HepG2 (cell line): ENCODE data around the gene TMEM135. TPM values are rescaled to one million over a fixed set of nuclear protein-coding genes. Genes with fewer than 3 reads are reported as not detected.

Experiments used
- ATAC-seq: fragments of 200-7000 bp; cut with Tn5 transposase; 3 replicates; pipeline ENCODE4 v1.9.1; 2020; ENCODE audit warnings: mild to moderate bottlenecking, moderate library complexity
- BruUV-seq: library from RNA; stranded (reverse); fragments of 400-500 nt; replicated peaks from 2 replicates; lab custom pipeline; 2021; lab: Mats Ljungman, UMichigan
- CTCF ChIA-PET: fragments of 300-600 bp; formaldehyde crosslinking; extraction: SDS; loops from one replicate; lab custom pipeline; 2021; ENCODE audit warnings: low total read pairs, inconsistent platforms, low intra/inter-chr PET ratio; lab: Yijun Ruan, JAX
- POLR2A ChIA-PET: fragments of 350-600 bp; sonication (Branson Sonifier 250); formaldehyde crosslinking; loops from one replicate; lab custom pipeline; 2020; ENCODE audit warnings: antibody characterized with exemption, inconsistent platforms; lab: Yijun Ruan, JAX
- DNase-seq: peaks from one replicate; pipeline ENCODE4 v3.0.0-alpha.2; 2015; ENCODE audit warnings: low spot score
- FAIRE-seq: peaks from 3 replicates; lab custom pipeline; 2011; peaks lifted over from hg19 to GRCh38; lab: Jason Lieb, UNC
- H2AFZ ChIP-seq: one replicate; pipeline ENCODE4 v1.6.1; 2011; ENCODE audit warnings: low read length, inconsistent platforms
- H3K27ac ChIP-seq: fragments of 300-600 bp; 3 replicates; pipeline ENCODE4 v1.8.0; 2011; ENCODE audit warnings: mixed run types, mild to moderate bottlenecking, mixed read lengths, low read length, inconsistent platforms; ENCODE audit not compliant: insufficient read depth; ENCODE audit errors: extremely low read length
- H3K27me3 ChIP-seq, 2 experiments: fragments of 200-600 bp in 1 of 2; 2 replicates in 1 of 2; 3 replicates in 1 of 2; pipeline versions ENCODE4 v1.6.0 to v1.8.0; 2011; ENCODE audit warnings: low read length in 2 of 2, mild to moderate bottlenecking in 2 of 2, moderate library complexity in 2 of 2, inconsistent platforms in 1 of 2; ENCODE audit not compliant: insufficient read depth in 2 of 2, control insufficient read depth in 1 of 2
- H3K36me3 ChIP-seq, 2 experiments: fragments of 200-600 bp in 1 of 2; replicated peaks in 1 of 2; 2 replicates in 1 of 2; 3 replicates in 1 of 2; pipeline versions ENCODE4 v1.5.1 to v1.8.0; 2011; ENCODE audit warnings: low read length in 2 of 2, inconsistent platforms in 1 of 2; ENCODE audit not compliant: insufficient read depth in 2 of 2, control insufficient read depth in 1 of 2
- H3K4me1 ChIP-seq: 2 replicates; pipeline ENCODE4 v1.5.1; 2012; ENCODE audit warnings: low read length, inconsistent platforms; ENCODE audit not compliant: insufficient read depth
- H3K4me2 ChIP-seq: 2 replicates; pipeline ENCODE4 v1.6.0; 2011; ENCODE audit warnings: low read depth, low read length, inconsistent platforms
- H3K4me3 ChIP-seq, 3 experiments: fragments of 200-600 bp in 1 of 3; sonication (generic), shearing (Covaris generic) in 1 of 3; replicated peaks in 1 of 3; 2 replicates each; pipeline ENCODE4 v1.5.1; 2011 to 2016; ENCODE audit warnings: low read length in 3 of 3, inconsistent platforms in 2 of 3, low read depth in 2 of 3, mild to moderate bottlenecking in 2 of 3, control low read depth in 1 of 3, mixed read lengths in 1 of 3; ENCODE audit not compliant: insufficient read depth in 1 of 3
- H3K79me2 ChIP-seq: one replicate; pipeline ENCODE4 v1.6.1; 2011; ENCODE audit warnings: low read length, inconsistent platforms; ENCODE audit not compliant: insufficient read depth
- H3K9ac ChIP-seq: 2 replicates; pipeline ENCODE4 v1.6.0; 2011; ENCODE audit warnings: mild to moderate bottlenecking, low read depth, low read length, inconsistent platforms; ENCODE audit not compliant: insufficient read depth
- H3K9me3 ChIP-seq: 2 replicates; pipeline ENCODE4 v1.5.1; 2012; ENCODE audit warnings: mild to moderate bottlenecking, low read length
- H4K20me1 ChIP-seq: 2 replicates; pipeline ENCODE4 v1.6.0; 2011; ENCODE audit warnings: inconsistent platforms, mild to moderate bottlenecking, low read length, moderate library complexity; ENCODE audit not compliant: insufficient read depth
- GRHL1 ChIP-seq: sonication (generic); formaldehyde crosslinking; conservative IDR thresholded peaks from 2 replicates; pipeline ENCODE4 v1.8.0; 2022; ENCODE audit warnings: missing genetic modification reagents
- NKX3-1 ChIP-seq: sonication (generic); formaldehyde crosslinking; IDR thresholded peaks from 2 replicates; pipeline ENCODE4 v1.5.0; 2020; ENCODE audit warnings: missing genetic modification reagents
- SRF ChIP-seq: IDR thresholded peaks from 2 replicates; pipeline ENCODE4 v1.6.1; 2011; ENCODE audit warnings: mild to moderate bottlenecking, low read depth, low read length, moderate library complexity
- ZBTB10 ChIP-seq: sonication (generic); formaldehyde crosslinking; IDR thresholded peaks from 2 replicates; pipeline ENCODE4 v1.4.0; 2020; ENCODE audit warnings: missing genetic modification reagents, borderline replicate concordance
- ZNF18 ChIP-seq: sonication (generic); formaldehyde crosslinking; IDR thresholded peaks from 2 replicates; pipeline ENCODE4 v1.8.0; 2022; ENCODE audit warnings: mild to moderate bottlenecking, missing genetic modification reagents; ENCODE audit not compliant: insufficient replicate concordance
- ZNF264 ChIP-seq: sonication (generic); formaldehyde crosslinking; IDR thresholded peaks from 2 replicates; pipeline ENCODE4 v1.4.0; 2020; ENCODE audit warnings: missing genetic modification reagents
- ZNF331 ChIP-seq: sonication (generic); formaldehyde crosslinking; IDR thresholded peaks from 2 replicates; pipeline ENCODE4 v1.4.0; 2020; ENCODE audit warnings: missing genetic modification reagents
- ZNF501 ChIP-seq: sonication (generic); formaldehyde crosslinking; IDR thresholded peaks from 2 replicates; pipeline ENCODE4 v1.5.1; 2020; ENCODE audit warnings: mild to moderate bottlenecking, moderate library complexity, missing genetic modification reagents
- ZNF543 ChIP-seq: sonication (generic); formaldehyde crosslinking; IDR thresholded peaks from 2 replicates; pipeline ENCODE4 v1.4.0; 2020; ENCODE audit warnings: mild to moderate bottlenecking, missing genetic modification reagents
- ZNF878 ChIP-seq: sonication (generic); formaldehyde crosslinking; IDR thresholded peaks from 2 replicates; pipeline ENCODE4 v1.8.1; 2023; ENCODE audit warnings: mild to moderate bottlenecking, missing genetic modification reagents, moderate library complexity
- ZSCAN29 ChIP-seq: sonication (generic); formaldehyde crosslinking; conservative IDR thresholded peaks from 2 replicates; pipeline ENCODE4 v1.4.0; 2020; ENCODE audit warnings: mild to moderate bottlenecking, missing genetic modification reagents
- WGBS: methylation state at CpG from one replicate; pipeline ENCODE4 v1.1.6; 2017; ENCODE audit warnings: low lambda C conversion rate; 5-methylcytosine and 5-hydroxymethylcytosine counted together
- in situ Hi-C: cut with HindIII; loops from 2 replicates; pipeline ENCODE4 v1.10.0; 2017; ENCODE audit warnings: low pct_unique_long_range_greater_than_20kb; ENCODE audit not compliant: extremely low pct_ligation_motif_present
- intact Hi-C: fragments of 100-400 bp; cut with micrococcal nuclease; formaldehyde crosslinking; loops from one replicate; pipeline ENCODE4 v1.10.0; 2022; ENCODE audit not compliant: unreplicated experiment
- polyA plus RNA-seq, 8 experiments: library from polyadenylated mRNA; depleted of rRNA in 3 of 8; stranded (reverse) in 7 of 8; unstranded in 1 of 8; fragments of >200 nt; fragmentation: Illumina TruSeq in 4 of 8; extraction: Trizol in 4 of 8; gene quantifications; 2 replicates each; pipeline versions ENCODE4 v1.2.1 to v1.2.3, GENCODE V29; 2011 to 2016; ENCODE audit warnings: low read depth in 4 of 8, missing spikeins in 1 of 8, mixed read lengths in 1 of 8; ENCODE audit not compliant: insufficient read depth in 1 of 8
- total RNA-seq, 5 experiments: library from RNA; depleted of rRNA; stranded (reverse); fragments of >200 nt; fragmentation: Illumina TruSeq; extraction: Trizol; gene quantifications; 2 replicates each; pipeline ENCODE4 v1.2.3, GENCODE V29; 2016; ENCODE audit warnings: low read depth in 1 of 5
- TF ChIP-seq, protein P1 (sequence below): IDR thresholded peaks from 2 replicates; pipeline ENCODE4 v1.6.1; 2012; ENCODE audit warnings: low read depth, low read length, improper control_type of control experiment
- TF ChIP-seq, protein P2 (sequence below): sonication (generic); formaldehyde crosslinking; IDR thresholded peaks from 2 replicates; pipeline ENCODE4 v1.4.0; 2020; ENCODE audit warnings: missing genetic modification reagents, borderline replicate concordance

TMEM135 gene
- total and polyA plus RNA-seq, 2 of the 13 experiments (the other 11 are each of a cell fraction or from before 2014, with no cell fraction given): 36.6 to 88.9 TPM

GRCh38 chr11:87366763-87367405 lies 329.1 kb downstream of the TMEM135 start:
- intact Hi-C loops: no loop called here
- no TSS peak for BruUV-seq
- Histone ChIP-seq H2AFZ (no peak overlapping the region), H3K9ac (no peak overlapping the region), H3K4me1 (no peaks in the 10 kb centered on the region), H3K36me3 (no peaks in the 10 kb centered on the region), H3K4me3 (no peak overlapping the region), H3K27me3 (no peaks in the 10 kb centered on the region), H3K27ac (no peak overlapping the region), H3K4me2 (no peak overlapping the region), H3K79me2 (no peaks in the 10 kb centered on the region), H4K20me1 (no peaks in the 10 kb centered on the region), H3K9me3 (no peaks in the 10 kb centered on the region)
- no peak for FAIRE-seq
- no peak for DNase-seq
- 0% methylated on average over 2 of the region's 2 CpGs for WGBS
- ChIA-PET CTCF (no interaction called here), POLR2A (no interaction called here)
- in situ Hi-C loops: no loop called here
- no peak for ATAC-seq
- TF ChIP-seq ZSCAN29 (CRISPR knock-in tag) (no peak), GRHL1 (CRISPR knock-in tag) (no peak), ZNF331 (CRISPR knock-in tag) (no peak), ZNF543 (no peak), ZNF878 (CRISPR knock-in tag) (no peak), ZBTB10 (CRISPR knock-in tag) (no peak), ZNF501 (CRISPR knock-in tag) (no peak), ZNF264 (CRISPR knock-in tag) (no peak), NKX3-1 (CRISPR knock-in tag) (no peak), SRF (no peak), ZNF18 (CRISPR knock-in tag) (no peak)
- TF ChIP-seq, protein P1, sequence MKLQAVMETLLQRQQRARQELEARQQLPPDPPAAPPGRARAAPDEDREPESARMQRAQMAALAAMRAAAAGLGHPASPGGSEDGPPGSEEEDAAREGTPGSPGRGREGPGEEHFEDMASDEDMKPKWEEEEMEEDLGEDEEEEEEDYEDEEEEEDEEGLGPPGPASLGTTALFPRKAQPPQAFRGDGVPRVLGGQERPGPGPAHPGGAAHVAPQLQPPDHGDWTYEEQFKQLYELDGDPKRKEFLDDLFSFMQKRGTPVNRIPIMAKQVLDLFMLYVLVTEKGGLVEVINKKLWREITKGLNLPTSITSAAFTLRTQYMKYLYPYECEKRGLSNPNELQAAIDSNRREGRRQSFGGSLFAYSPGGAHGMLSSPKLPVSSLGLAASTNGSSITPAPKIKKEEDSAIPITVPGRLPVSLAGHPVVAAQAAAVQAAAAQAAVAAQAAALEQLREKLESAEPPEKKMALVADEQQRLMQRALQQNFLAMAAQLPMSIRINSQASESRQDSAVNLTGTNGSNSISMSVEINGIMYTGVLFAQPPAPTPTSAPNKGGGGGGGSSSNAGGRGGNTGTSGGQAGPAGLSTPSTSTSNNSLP: no peak
- TF ChIP-seq, protein P2, sequence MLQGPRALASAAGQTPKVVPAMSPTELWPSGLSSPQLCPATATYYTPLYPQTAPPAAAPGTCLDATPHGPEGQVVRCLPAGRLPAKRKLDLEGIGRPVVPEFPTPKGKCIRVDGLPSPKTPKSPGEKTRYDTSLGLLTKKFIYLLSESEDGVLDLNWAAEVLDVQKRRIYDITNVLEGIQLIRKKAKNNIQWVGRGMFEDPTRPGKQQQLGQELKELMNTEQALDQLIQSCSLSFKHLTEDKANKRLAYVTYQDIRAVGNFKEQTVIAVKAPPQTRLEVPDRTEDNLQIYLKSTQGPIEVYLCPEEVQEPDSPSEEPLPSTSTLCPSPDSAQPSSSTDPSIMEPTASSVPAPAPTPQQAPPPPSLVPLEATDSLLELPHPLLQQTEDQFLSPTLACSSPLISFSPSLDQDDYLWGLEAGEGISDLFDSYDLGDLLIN (CRISPR knock-in tag): no peak
